HepG2 (cell line): ENCODE measurements around the gene SSBP4. TPM values are rescaled to one million over a fixed set of nuclear protein-coding genes. Genes with fewer than 3 reads are reported as not detected.

Experiments
- BHLHE40 ChIP-seq: IDR thresholded peaks from 2 replicates; pipeline ENCODE4 v1.6.1; 2011; ENCODE audit warnings: low read length, improper control_type of control experiment
- DR1 ChIP-seq: sonication (generic); formaldehyde crosslinking; IDR thresholded peaks from 2 replicates; pipeline ENCODE4 v1.8.0; 2021; ENCODE audit warnings: mild to moderate bottlenecking, missing genetic modification reagents, inconsistent platforms
- ELF1 ChIP-seq: sonication (generic); formaldehyde crosslinking; IDR thresholded peaks from 2 replicates; pipeline ENCODE4 v1.4.0; 2020; ENCODE audit warnings: missing genetic modification reagents
- GZF1 ChIP-seq: sonication (generic); formaldehyde crosslinking; IDR thresholded peaks from 2 replicates; pipeline ENCODE4 v1.5.1; 2020; ENCODE audit warnings: mild to moderate bottlenecking, missing genetic modification reagents
- HDAC1 ChIP-seq: sonication (generic); formaldehyde crosslinking; IDR thresholded peaks from 2 replicates; pipeline ENCODE4 v1.5.1; 2020; ENCODE audit warnings: mild to moderate bottlenecking, missing genetic modification reagents
- HNRNPL ChIP-seq: fragments of 200-400 bp; formaldehyde crosslinking; IDR thresholded peaks from 2 replicates; pipeline ENCODE4 v1.6.1; 2017; ENCODE audit warnings: mild to moderate bottlenecking, low read depth, low read length
- JUNB ChIP-seq: sonication (generic); formaldehyde crosslinking; IDR thresholded peaks from 2 replicates; pipeline ENCODE4 v1.8.0; 2022; ENCODE audit warnings: missing genetic modification reagents, mild to moderate bottlenecking, borderline replicate concordance
- KDM5B ChIP-seq: sonication (generic); formaldehyde crosslinking; IDR thresholded peaks from 2 replicates; pipeline ENCODE4 v1.4.0; 2020; ENCODE audit warnings: missing genetic modification reagents, mild to moderate bottlenecking, borderline replicate concordance
- SNAI1 ChIP-seq: sonication (generic); formaldehyde crosslinking; IDR thresholded peaks from 2 replicates; pipeline ENCODE4 v1.5.0; 2020; ENCODE audit warnings: mild to moderate bottlenecking, missing genetic modification reagents, borderline replicate concordance
- ZNF446 ChIP-seq: sonication (generic); formaldehyde crosslinking; IDR thresholded peaks from 2 replicates; pipeline ENCODE4 v1.5.0; 2020; ENCODE audit warnings: mild to moderate bottlenecking, missing genetic modification reagents
- ZNF451 ChIP-seq: sonication (generic); formaldehyde crosslinking; IDR thresholded peaks from 2 replicates; pipeline ENCODE4 v1.5.0; 2020; ENCODE audit warnings: mild to moderate bottlenecking, missing genetic modification reagents
- ZNF547 ChIP-seq: sonication (generic); formaldehyde crosslinking; IDR thresholded peaks from 2 replicates; pipeline ENCODE4 v1.5.1; 2020; ENCODE audit warnings: mild to moderate bottlenecking, missing genetic modification reagents
- ZNF563 ChIP-seq: sonication (generic); formaldehyde crosslinking; IDR thresholded peaks from 2 replicates; pipeline ENCODE4 v1.8.0; 2022; ENCODE audit warnings: mild to moderate bottlenecking, moderate library complexity, missing genetic modification reagents
- ZSCAN21 ChIP-seq: sonication (generic); formaldehyde crosslinking; IDR thresholded peaks from 2 replicates; pipeline ENCODE4 v1.8.0; 2022; ENCODE audit warnings: mild to moderate bottlenecking, missing genetic modification reagents, moderate library complexity, borderline replicate concordance
- polyA plus RNA-seq, 8 experiments: library from polyadenylated mRNA; depleted of rRNA in 3 of 8; stranded (reverse) in 7 of 8; unstranded in 1 of 8; fragments of >200 nt; fragmentation: Illumina TruSeq in 4 of 8; extraction: Trizol in 4 of 8; gene quantifications; 2 replicates each; pipeline versions ENCODE4 v1.2.1 to v1.2.3, GENCODE V29; 2011 to 2016; ENCODE audit warnings: low read depth in 4 of 8, missing spikeins in 1 of 8, mixed read lengths in 1 of 8; ENCODE audit not compliant: insufficient read depth in 1 of 8
- total RNA-seq, 5 experiments: library from RNA; depleted of rRNA; stranded (reverse); fragments of >200 nt; fragmentation: Illumina TruSeq; extraction: Trizol; gene quantifications; 2 replicates each; pipeline ENCODE4 v1.2.3, GENCODE V29; 2016; ENCODE audit warnings: low read depth in 1 of 5
- TF ChIP-seq, protein P1 (sequence below): sonication (generic); formaldehyde crosslinking; IDR thresholded peaks from 2 replicates; pipeline ENCODE4 v1.5.0; 2020; ENCODE audit warnings: mild to moderate bottlenecking, missing genetic modification reagents, borderline replicate concordance
- TF ChIP-seq, protein P2 (sequence below): sonication (generic); formaldehyde crosslinking; IDR thresholded peaks from 2 replicates; pipeline ENCODE4 v1.5.0; 2020; ENCODE audit warnings: missing genetic modification reagents
- TF ChIP-seq, protein P3 (sequence below): sonication (generic); formaldehyde crosslinking; IDR thresholded peaks from 2 replicates; pipeline ENCODE4 v1.4.0; 2020; ENCODE audit warnings: missing genetic modification reagents
- TF ChIP-seq, protein P4 (sequence below): sonication (generic); formaldehyde crosslinking; IDR thresholded peaks from 2 replicates; pipeline ENCODE4 v1.8.0; 2022; ENCODE audit warnings: mild to moderate bottlenecking, missing genetic modification reagents
- TF ChIP-seq, protein P5 (sequence below): sonication (generic); formaldehyde crosslinking; IDR thresholded peaks from 2 replicates; pipeline ENCODE4 v1.4.0; 2020; ENCODE audit warnings: missing genetic modification reagents

Gene SSBP4
- total and polyA plus RNA-seq, 2 of the 13 experiments (the other 11 are each of a cell fraction or from before 2014, with no cell fraction given): 20.8 to 39.5 TPM

DNA sequence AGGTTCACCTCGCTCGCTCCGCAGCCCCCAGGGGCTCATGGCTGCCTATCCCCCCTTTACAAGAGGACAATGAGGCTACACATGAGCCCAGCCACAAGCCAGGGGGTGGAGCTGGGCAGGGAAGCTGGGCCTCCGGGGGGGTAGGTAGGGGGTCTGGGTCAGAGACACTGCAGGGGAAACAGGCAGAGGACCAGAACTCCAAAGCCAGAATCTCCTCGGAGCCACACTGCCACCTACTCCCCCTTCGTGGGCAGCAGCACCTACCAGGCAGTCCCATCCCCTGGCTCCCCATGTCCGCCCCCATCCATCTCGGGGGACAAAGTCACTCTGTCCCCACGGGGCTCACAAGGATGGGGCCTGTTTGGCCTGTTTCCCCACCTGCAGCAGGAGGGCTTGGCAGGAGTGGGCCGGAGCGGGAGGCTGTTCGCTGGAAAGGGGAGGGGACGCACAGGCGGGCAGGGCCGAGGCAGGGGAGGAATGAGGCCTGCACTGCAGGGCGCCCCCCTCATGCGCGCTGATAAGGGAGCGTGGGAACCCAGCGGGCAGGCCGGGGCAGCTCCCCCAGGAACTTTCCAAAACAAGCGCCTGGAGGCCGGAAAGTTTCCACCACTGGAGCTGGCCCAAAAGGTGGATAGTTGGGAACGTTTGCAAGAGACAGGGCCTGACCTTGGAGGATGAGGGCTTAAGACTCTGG is 19.3 kb downstream of the SSBP4 start (continued):
- TF ChIP-seq ZNF451 (CRISPR knock-in tag) (peak; percentile 20; the same call in 1 of the 2 replicates), HDAC1 (0 out of 2 replicates have a peak, but pooled peaks have one; percentile 31), KDM5B (0 out of 2 replicates have a peak, but pooled peaks have one; percentile 41), ZNF446 (CRISPR knock-in tag) (no peak), ZSCAN21 (CRISPR knock-in tag) (no peak; the same call in 1 of the 2 replicates), SNAI1 (no peak), ELF1 (CRISPR knock-in tag) (no peak; the same call in 1 of the 2 replicates), BHLHE40 (no peak), JUNB (CRISPR knock-in tag) (no peak), ZNF547 (peak; percentile 69), HNRNPL (0 out of 2 replicates have a peak, but pooled peaks have one; percentile 26), GZF1 (CRISPR knock-in tag) (peak; percentile 50; the same call in 1 of the 2 replicates), ZNF563 (CRISPR knock-in tag) (no peak), DR1 (CRISPR knock-in tag) (no peak)
- TF ChIP-seq, protein P1, sequence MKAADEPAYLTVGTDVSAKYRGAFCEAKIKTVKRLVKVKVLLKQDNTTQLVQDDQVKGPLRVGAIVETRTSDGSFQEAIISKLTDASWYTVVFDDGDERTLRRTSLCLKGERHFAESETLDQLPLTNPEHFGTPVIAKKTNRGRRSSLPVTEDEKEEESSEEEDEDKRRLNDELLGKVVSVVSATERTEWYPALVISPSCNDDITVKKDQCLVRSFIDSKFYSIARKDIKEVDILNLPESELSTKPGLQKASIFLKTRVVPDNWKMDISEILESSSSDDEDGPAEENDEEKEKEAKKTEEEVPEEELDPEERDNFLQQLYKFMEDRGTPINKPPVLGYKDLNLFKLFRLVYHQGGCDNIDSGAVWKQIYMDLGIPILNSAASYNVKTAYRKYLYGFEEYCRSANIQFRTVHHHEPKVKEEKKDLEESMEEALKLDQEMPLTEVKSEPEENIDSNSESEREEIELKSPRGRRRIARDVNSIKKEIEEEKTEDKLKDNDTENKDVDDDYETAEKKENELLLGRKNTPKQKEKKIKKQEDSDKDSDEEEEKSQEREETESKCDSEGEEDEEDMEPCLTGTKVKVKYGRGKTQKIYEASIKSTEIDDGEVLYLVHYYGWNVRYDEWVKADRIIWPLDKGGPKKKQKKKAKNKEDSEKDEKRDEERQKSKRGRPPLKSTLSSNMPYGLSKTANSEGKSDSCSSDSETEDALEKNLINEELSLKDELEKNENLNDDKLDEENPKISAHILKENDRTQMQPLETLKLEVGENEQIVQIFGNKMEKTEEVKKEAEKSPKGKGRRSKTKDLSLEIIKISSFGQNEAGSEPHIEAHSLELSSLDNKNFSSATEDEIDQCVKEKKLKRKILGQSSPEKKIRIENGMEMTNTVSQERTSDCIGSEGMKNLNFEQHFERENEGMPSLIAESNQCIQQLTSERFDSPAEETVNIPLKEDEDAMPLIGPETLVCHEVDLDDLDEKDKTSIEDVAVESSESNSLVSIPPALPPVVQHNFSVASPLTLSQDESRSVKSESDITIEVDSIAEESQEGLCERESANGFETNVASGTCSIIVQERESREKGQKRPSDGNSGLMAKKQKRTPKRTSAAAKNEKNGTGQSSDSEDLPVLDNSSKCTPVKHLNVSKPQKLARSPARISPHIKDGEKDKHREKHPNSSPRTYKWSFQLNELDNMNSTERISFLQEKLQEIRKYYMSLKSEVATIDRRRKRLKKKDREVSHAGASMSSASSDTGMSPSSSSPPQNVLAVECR (CRISPR knock-in tag): peak; percentile 55; the same call in 1 of the 2 replicates
- TF ChIP-seq, protein P2, sequence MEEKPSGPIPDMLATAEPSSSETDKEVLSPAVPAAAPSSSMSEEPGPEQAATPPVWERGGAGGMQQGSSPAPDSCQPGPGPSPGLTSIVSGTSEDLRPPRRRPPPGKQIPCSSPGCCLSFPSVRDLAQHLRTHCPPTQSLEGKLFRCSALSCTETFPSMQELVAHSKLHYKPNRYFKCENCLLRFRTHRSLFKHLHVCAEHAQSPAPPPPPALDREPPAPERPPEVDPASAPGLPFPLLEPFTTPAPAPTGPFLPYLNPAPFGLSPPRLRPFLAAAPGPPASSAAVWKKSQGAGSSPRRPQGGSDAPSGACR (CRISPR knock-in tag): no peak
- TF ChIP-seq, protein P3, sequence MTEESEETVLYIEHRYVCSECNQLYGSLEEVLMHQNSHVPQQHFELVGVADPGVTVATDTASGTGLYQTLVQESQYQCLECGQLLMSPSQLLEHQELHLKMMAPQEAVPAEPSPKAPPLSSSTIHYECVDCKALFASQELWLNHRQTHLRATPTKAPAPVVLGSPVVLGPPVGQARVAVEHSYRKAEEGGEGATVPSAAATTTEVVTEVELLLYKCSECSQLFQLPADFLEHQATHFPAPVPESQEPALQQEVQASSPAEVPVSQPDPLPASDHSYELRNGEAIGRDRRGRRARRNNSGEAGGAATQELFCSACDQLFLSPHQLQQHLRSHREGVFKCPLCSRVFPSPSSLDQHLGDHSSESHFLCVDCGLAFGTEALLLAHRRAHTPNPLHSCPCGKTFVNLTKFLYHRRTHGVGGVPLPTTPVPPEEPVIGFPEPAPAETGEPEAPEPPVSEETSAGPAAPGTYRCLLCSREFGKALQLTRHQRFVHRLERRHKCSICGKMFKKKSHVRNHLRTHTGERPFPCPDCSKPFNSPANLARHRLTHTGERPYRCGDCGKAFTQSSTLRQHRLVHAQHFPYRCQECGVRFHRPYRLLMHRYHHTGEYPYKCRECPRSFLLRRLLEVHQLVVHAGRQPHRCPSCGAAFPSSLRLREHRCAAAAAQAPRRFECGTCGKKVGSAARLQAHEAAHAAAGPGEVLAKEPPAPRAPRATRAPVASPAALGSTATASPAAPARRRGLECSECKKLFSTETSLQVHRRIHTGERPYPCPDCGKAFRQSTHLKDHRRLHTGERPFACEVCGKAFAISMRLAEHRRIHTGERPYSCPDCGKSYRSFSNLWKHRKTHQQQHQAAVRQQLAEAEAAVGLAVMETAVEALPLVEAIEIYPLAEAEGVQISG (CRISPR knock-in tag): peak; percentile 49; the same call in 1 of the 2 replicates
- TF ChIP-seq, protein P4, sequence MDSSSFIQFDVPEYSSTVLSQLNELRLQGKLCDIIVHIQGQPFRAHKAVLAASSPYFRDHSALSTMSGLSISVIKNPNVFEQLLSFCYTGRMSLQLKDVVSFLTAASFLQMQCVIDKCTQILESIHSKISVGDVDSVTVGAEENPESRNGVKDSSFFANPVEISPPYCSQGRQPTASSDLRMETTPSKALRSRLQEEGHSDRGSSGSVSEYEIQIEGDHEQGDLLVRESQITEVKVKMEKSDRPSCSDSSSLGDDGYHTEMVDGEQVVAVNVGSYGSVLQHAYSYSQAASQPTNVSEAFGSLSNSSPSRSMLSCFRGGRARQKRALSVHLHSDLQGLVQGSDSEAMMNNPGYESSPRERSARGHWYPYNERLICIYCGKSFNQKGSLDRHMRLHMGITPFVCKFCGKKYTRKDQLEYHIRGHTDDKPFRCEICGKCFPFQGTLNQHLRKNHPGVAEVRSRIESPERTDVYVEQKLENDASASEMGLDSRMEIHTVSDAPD (CRISPR knock-in tag): peak; percentile 26; the same call in 1 of the 2 replicates
- TF ChIP-seq, protein P5, sequence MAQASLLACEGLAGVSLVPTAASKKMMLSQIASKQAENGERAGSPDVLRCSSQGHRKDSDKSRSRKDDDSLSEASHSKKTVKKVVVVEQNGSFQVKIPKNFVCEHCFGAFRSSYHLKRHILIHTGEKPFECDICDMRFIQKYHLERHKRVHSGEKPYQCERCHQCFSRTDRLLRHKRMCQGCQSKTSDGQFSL: no peak
